ENCODE data around the gene CLDN18.

CLDN18 gene

GRCh38 chr3:138009476-138010272 is at the start of gene CLDN18:
CLDN18 (plus strand) TSS chr3:138010165; CDS start chr3:138010226, 61 bp downstream.
- no peak for DNase-seq (ENCODE audit: extremely low read depth in 1 of 2, low read depth in 1 of 2)

GRCh38 chr3:137962251-137962650 is 47.7 kb upstream of the CLDN18 start:
- DNase-seq (ENCODE audit: extremely low read depth in 1 of 2, low read depth in 1 of 2): no peak

GRCh38 chr3:137963463-137963862 is 46.5 kb upstream of the CLDN18 start:
- no peak for DNase-seq (ENCODE audit: extremely low read depth in 1 of 2, low read depth in 1 of 2)

GRCh38 chr3:137970914-137971831 is 38.8 kb upstream of the CLDN18 start:
- DNase-seq (ENCODE audit: extremely low read depth in 1 of 2, low read depth in 1 of 2): peak in 1 of 2 donors; percentile 25

GRCh38 chr3:137972396-137972795 is 37.6 kb upstream of the CLDN18 start:
- DNase-seq (ENCODE audit: extremely low read depth in 1 of 2, low read depth in 1 of 2): no peak

GRCh38 chr3:137978328-137978727 is 31.6 kb upstream of the CLDN18 start:
- DNase-seq (ENCODE audit: extremely low read depth in 1 of 2, low read depth in 1 of 2): no peak

GRCh38 chr3:137987723-137988122 is 22.2 kb upstream of the CLDN18 start:
- DNase-seq (ENCODE audit: extremely low read depth in 1 of 2, low read depth in 1 of 2): no peak

GRCh38 chr3:137988152-137988551 is 21.8 kb upstream of the CLDN18 start:
- no peak for DNase-seq (ENCODE audit: extremely low read depth in 1 of 2, low read depth in 1 of 2)

GRCh38 chr3:137988982-137989381 is 21.0 kb upstream of the CLDN18 start:
- no peak for DNase-seq (ENCODE audit: extremely low read depth in 1 of 2, low read depth in 1 of 2)

- DNase-seq (ENCODE audit: extremely low read depth in 1 of 2, low read depth in 1 of 2): no peak
Measured at GRCh38 chr3:137990427-137990826, 19.5 kb upstream of the CLDN18 start.

- DNase-seq (ENCODE audit: extremely low read depth in 1 of 2, low read depth in 1 of 2): no peak
Measured at GRCh38 chr3:137992592-137992991, 17.4 kb upstream of the CLDN18 start.

- no peak for DNase-seq (ENCODE audit: extremely low read depth in 1 of 2, low read depth in 1 of 2)
Measured at GRCh38 chr3:137998121-137999042, 11.6 kb upstream of the CLDN18 start.

- DNase-seq (ENCODE audit: extremely low read depth in 1 of 2, low read depth in 1 of 2): no peak
Measured at GRCh38 chr3:138003069-138003468, 6.9 kb upstream of the CLDN18 start.

GRCh38 chr3:138005627-138006026 is 4.3 kb upstream of the CLDN18 start:
- DNase-seq (ENCODE audit: extremely low read depth in 1 of 2, low read depth in 1 of 2): no peak

- DNase-seq (ENCODE audit: extremely low read depth in 1 of 2, low read depth in 1 of 2): no peak
Measured at GRCh38 chr3:138007898-138008297, 2.1 kb upstream of the CLDN18 start.

GRCh38 chr3:138010273-138010590 is 267 bp downstream of the CLDN18 start:
- no peak for DNase-seq (ENCODE audit: extremely low read depth in 1 of 2, low read depth in 1 of 2)

GRCh38 chr3:138011722-138012121 is 1.8 kb downstream of the CLDN18 start:
- no peak for DNase-seq (ENCODE audit: extremely low read depth in 1 of 2, low read depth in 1 of 2)

- DNase-seq (ENCODE audit: extremely low read depth in 1 of 2, low read depth in 1 of 2): no peak
Measured at GRCh38 chr3:138012526-138012925, 2.6 kb downstream of the CLDN18 start.

- no peak for DNase-seq (ENCODE audit: extremely low read depth in 1 of 2, low read depth in 1 of 2)
Measured at GRCh38 chr3:138016065-138016464, 6.1 kb downstream of the CLDN18 start.

- DNase-seq (ENCODE audit: extremely low read depth in 1 of 2, low read depth in 1 of 2): no peak
Measured at GRCh38 chr3:138019281-138020069, 9.5 kb downstream of the CLDN18 start.

Data from activated CD8-positive, alpha-beta memory T cell treated with anti-CD3 and anti-CD28 coated beads for 1 hour (primary cell).